Activated CD8-positive, alpha-beta memory T cell treated with anti-CD3 and anti-CD28 coated beads, Interleukin-2, amount 50 U/mL, for 24 hours (primary cell): ENCODE results near the gene TUBA4B.

ENCODE experiments used
- DNase-seq: peaks from one replicate; pipeline ENCODE4 v3.0.0-alpha.2; 2020; ENCODE audit errors: extremely low read depth

TUBA4B gene

DNA sequence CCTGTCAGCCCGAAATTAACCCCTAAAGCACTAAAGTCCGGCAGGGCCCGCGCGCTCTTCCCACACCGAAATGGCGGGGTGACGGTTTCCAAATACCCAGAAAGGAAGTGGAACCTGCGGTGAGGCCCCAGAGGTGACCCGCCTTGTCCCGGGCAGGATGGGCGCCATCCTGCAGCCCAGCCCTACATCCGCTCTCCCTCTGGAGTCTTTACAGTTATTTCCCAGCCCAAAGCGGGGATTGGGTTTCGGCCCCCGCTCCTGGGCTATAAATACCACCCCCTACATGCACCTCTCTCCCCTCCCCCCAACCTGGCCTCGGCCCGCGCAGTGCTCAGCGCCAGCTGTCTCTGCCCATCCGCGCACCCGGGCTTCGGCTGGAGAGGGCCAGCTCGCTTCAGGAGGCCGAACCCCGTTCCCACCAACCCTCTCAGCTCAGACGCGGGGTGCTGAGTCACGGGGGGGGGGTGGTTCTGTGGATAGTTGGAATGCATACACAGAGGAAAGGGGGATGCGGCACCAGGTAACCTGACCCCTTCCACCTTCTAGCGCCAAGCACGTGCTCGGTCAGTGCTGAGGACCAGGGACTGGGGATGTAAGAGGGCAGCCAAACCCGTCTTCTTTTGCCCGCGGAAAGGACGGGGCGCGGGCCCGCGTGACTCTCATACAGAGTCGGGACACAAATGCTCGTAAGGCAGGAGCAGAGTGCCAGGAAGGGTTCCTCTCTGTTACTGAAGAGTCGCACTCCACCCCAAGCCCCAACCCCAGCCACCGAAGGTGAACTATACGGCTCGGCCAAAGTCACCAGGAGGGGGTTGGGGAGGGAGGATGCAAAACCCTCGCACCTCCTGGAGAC is at the start of gene TUBA4B:
TUBA4B (plus strand) TSS at position 344 of the 853 bp plus-strand sequence; CDS start at position 509, 165 bp downstream.
- DNase-seq, result no peak

DNA sequence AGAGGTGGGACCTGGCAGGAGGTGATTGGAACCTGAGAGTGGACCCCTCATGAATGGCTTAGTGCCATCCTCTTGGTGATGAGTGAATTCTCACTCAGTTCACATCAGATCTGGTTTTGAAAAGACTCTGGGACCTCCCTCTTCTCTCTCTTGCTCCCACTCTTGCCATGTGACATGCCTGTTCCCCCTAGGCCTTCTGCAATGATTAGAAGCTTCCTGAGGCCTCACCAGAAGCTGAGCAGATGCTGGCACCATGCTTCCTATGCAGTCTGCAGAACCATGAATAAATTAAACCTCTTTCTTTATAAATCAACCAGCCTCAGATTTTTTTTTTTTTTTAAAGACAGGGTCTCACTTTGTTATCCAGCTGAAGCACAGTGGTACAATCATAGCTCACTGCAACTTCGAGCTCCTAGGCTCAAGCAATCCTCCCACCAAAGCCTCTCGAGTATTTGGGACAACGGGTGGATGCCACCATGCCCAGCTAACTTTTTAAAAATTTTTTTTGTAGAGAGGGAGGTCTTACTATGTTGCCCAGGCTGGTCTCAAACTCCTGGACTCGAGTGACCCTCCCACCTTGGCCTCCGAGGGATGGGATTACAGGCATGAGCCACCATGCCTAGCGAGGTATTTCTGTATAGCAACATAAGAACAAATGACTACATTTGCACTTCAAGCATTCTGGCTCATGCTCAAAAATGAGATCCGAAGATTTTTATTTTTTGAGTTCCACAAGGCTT is 48.4 kb upstream of the TUBA4B start:
- no peak for DNase-seq

DNA sequence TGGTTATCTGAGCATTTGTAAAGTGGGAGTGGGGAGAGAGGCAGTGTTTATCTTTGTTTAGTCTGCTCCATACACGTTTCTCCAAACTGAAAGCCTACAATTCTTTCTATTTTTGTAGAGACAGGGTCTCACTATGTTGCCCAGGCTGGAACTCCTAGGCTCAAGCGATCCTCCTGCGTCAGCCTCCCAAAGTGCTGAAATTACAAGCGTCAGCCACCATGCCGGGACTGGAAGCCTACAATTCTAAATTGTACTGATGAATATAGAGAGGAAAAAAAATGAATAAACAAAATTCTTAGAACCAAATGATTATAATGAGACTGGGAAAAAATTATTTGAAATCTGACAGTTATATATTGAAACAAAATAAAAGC is 47.9 kb upstream of the TUBA4B start:
- no peak for DNase-seq

DNA sequence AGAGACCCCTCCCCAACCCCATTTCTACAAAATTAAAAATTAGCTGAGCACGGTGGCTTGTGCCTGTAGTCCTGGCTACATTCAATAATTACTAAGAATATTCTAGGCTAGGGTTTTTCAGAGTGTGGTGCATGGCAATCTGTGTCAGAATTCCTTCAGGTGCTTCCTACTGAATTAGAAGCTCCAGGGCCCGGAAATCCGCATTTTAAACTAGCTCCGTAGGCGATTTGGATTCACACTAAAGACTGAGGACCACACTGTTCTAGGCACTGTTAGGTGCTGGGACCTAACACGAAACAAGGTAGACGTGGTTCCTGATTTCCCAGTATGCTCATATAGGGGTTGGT is 47.1 kb upstream of the TUBA4B start:
- no peak for DNase-seq

DNA sequence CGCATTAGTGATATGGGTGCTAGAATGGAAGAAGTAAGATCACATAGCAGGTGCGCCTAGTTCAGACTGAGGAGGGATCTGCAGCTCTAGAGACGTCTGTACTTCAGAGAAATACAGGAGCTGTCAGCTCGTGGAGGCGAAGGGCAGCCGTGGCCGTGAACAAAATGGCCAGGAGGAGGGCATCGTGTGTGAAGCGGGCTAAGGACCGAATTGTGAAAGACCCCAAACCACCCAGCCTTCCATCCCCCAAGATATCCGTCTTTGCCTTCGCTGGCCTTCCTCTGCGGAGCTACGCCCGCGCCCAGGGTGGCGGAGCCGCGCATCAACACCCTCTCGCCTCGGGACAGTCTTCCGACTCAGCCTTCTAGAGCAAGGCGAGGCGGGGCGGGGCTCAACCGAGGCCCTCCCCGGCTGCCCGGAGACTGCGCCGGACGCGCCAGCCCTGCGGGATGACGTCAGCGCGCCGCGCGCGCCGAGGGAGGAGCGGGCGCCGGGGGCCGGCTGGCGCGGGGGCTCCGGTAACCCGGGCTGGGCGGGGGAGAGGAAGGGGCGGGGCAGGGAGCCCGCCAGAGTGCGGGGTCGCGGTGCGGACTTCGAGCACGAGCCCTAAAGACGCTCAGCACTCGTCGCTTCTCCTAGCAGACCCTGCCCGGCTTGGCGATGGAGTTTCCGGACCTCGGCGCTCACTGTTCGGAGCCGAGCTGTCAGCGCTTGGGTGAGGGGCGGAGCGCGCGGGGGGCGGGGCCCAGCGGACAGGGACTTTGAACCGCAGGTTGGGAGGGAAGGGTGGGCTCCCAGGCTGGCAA is 46.5 kb upstream of the TUBA4B start, which contains the start of gene ZFAND2B:
ZFAND2B (plus strand) TSS at position 455 of the 806 bp plus-strand sequence; CDS start at position 661, 206 bp downstream.
- DNase-seq, result peak; percentile 75

DNA sequence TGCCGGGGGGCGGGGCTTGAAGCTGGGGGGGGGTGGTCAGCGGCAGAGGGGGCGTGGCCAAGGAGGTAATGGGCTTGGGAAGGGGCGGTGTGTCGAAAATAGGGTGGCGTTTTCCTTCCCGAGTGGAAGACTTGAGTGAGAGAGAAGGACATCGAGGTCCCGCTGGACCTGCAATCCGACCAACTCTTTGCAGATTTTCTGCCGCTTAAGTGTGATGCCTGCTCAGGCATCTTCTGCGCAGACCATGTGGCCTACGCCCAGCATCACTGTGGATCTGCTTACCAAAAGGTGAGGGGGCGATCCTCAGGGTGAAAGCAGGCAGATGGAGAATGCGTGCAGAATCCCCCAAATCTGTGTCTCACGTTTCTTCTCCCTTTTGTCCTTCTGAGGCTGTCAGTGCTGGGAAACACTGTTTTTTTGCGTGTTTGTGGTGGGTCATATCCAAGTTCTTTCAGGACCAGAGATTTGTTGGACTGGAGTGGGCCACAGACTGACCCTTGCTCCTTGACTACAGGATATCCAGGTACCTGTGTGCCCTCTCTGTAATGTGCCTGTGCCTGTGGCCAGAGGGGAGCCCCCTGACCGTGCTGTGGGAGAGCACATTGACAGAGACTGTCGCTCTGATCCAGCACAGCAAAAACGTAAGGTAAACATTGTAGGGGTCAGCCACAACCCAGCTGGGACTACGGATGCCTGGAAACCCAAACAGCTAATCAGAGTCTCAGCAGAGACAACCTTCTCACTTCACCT is 45.7 kb upstream of the TUBA4B start:
- DNase-seq, result no peak

DNA sequence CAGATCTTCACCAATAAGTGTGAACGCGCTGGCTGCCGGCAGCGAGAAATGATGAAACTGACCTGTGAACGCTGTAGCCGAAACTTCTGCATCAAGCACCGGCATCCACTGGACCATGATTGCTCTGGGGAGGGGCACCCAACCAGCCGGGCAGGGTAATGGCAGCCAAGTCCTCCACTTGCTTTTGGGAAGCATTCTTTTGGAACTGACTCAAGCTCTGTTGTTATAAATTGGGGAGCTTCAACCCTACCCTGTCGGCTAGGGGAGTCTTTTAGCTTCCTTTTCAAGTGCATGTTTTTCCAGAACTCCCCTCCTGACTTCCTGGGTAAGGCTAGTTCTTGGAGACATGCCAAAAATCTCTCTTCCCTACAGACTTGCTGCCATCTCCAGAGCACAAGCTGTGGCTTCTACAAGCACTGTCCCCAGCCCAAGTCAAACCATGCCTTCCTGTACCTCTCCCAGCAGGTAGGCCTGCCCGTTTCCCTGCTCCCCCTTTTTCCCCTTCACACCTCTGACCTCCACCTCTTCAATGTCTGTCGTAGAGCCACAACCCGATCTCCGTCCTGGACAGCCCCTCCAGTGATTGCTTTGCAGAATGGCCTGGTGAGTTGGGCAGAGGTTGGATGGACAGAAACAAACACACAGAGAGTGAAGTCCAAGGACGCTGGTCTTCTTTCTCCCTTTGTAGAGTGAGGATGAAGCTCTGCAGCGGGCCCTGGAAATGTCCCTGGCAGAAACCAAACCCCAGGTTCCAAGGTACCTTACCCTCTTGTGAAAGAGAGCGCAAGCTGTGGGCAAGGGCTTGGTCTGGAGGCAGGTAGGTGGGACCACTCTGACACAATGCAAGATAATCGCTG is 44.9 kb upstream of the TUBA4B start:
- no peak for DNase-seq

DNA sequence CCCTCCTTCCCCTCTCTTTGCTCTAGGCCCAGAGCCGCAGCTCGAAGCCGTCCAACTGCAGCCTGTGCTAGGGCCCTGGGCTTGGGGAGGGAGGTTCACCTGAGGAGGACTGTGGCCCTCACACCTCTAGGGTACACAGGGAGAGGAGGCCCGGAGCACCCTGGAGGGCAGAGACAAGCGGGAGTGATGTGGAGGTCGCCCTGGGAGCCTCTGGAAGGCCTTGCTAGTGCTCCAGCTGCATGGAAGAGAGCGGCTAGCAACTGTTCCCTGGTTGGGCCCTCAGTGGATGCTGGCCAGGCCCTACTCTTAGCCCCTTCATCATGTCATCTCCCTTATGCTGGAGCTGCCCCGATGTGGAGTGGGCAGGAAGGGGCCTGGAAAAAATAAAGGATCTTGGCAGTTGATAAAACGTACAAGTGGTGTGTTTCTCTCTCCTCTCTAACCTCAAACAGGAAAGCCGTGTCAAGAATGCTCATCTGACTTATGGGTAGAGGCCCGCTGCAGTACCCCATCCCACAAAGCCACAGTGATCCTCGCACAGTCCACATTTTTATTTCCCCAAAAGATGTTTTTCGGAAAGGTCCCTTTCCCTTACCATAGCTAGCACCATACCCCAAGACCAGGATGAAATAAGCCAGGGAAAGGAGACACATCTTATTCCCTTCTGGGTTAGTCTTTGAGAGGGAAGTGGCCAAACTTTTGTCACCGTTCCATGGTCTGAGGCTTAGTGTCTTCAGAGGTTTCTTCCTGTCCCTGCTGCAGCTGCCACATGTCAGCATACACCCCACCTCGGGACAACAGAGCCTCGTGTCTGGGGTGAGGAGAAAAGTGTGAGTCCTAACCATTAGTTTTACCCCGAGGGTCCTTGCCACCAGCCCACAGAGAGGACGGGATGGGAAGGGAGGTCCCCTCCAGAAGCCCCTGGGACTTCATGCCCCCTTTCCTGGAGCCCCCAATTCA is 43.5 kb upstream of the TUBA4B start:
- DNase-seq, result no peak

DNA sequence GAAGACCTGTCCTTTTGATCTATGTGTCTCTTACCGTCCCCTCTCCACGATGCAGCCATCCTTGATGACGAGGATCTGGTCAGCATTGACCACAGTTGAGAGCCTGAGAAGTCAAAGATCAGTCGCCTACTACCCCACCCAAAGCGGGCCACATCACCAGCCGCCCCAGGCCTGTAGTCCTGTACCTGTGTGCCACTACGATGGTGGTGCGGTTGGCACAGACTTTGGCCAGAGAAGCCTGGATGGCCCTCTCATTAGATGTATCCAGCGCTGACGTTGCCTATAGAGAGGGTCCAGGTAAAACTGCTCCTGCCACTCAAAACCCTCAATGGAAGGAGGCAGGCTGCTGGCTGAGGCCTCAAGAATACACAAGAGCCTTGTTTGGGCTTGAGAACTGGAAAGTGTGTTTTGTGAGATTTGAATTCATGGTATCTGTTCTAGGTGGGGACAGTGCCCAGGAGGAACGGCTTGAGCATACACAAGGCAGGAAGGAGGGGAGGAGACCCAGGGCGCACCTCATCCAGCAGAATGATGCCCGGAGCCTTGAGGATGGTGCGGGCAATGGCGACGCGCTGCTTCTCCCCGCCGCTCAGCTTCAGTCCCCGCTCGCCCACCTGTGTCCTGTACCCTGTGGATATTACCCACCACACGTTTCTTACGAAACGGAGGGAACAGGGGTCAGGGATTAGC is 42.7 kb upstream of the TUBA4B start:
- DNase-seq, result no peak

DNA sequence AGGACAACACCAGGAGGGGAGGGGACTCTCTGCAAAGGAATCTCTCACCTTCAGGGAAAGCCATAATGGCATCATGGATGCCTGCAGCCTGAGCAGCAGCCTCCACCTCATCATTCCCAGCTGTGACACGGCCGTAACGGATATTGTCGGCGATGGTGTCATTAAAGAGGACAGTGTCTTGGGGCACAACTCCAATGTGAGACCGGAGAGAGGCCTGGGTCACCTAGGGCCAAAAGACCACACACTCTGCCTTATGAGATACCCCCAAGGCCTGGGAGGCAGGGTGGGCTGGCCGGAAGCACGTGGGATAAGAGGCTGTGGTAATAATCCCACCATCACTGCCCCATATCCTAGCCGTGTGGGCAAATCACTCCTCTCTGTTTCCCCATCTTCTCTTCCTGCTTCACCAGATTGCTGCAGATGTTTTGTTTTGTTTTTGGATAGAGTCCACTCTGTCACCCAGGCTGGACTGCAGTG is 42.1 kb upstream of the TUBA4B start:
- DNase-seq, result no peak

DNA sequence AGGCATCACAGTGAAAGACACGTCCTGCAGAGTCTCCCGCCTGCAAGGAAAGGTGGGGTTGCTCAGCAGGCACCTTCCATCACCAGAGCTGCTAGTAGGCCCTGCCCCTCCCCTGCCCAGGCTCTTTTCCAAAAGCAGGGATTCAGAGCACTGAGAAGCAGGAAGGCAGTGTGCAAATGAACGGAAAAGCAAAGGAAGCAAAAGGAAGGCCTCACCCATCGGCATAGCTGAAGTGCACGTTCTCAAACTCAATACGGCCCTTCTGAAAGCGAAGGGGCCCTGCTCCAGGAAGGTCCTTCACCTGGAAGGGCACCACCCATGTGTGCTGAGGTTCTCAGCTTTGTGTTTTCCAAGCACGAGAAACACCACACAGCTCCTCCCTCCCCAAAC is 40.0 kb upstream of the TUBA4B start:
- DNase-seq, result no peak

DNA sequence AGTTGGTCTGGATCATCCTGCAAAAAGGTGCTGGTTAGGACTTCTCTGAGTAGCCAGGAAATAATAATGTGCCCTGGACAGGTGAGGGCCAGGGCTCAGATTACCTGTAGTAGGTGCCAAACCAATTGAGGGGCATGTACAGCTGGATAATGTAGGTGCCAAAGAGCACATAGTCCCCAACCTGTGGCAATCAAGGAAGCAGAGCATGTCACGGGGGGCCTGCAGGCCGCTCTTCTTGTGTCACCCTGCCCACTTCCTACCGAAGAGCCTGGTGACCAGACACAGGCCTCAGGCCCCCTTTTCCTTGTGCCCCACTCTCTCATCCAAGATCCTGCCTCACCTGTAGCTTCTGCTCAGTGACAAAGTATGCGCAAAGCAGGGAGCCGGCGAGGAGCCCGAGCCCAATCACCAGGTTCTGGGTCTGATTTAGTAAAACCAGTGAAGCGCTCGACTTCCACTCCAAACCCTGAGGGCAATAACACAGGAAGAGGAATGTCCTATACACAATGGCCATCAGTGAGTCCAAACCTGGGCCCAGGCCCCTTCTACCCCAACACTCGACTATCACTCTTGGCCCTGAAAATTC is 39.5 kb upstream of the TUBA4B start:
- no peak for DNase-seq

DNA sequence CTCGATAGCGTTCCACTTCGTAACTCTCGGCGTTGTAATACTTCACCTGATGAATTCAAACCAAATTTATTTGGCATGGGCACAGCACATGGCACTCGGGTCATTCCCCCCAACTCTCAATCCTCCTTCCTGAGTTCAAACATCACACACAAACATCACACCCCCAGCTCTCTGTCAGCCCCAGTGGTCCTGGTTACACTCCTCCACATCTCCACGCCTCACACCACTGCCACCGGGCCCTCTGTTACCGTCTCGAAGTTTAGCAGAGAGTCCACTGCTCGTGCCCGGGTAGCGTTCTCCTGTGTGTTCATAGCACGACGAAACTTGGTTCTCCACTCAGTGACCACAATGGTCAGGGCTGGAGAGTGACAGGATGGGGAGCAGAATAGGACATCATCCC is 38.9 kb upstream of the TUBA4B start:
- DNase-seq, result no peak

DNA sequence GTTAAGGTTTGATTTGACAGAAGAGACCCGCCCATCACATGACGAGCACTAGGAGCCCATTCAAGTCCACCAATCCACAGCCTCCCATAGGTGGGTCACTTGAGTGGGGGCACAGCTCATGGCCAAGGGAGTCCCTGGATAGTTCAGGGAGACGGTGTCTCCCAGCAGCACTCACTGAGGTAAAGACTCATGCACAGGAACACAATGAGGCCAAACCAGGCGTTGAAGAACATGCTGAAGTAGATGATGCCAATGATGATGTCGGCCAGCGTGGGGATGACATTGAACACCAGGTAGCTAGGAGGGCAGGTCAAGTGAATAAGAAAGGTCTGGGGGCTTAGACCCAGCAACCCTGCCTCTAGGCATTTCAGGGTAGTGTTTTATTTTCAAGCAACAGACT is 38.3 kb upstream of the TUBA4B start:
- no peak for DNase-seq

DNA sequence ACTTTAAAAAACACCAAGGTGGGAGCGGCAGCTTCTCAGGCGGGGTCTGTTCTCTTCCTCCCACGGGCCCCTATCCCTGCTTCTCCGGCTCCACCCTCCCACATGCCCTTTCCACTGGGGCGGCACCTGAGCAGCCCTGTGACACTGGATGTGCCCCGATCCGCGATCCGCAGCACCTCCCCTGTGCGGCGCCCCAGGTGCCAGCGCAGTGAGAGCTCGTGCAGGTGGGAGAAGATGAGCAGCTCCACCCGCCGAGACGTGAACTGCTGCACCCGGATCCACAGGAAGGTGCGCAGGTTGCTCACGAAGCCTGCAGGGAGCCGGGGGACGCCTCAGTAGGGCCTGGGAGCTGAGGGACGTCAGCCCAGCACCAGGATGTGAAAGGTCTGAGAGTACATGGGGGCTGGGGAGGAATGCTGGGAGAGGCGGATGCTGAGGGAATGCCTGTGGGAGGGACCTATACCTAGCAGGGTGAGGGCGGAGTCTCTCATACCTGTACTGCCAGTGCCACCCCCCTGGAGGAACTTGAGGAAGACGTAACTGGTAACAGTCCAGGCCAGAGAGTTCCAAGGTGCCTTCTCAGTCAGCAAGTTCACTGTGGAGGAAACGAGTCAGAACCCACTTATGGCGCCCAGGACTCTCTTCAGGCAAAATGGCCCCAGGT is 37.0 kb upstream of the TUBA4B start:
- DNase-seq, result no peak

DNA sequence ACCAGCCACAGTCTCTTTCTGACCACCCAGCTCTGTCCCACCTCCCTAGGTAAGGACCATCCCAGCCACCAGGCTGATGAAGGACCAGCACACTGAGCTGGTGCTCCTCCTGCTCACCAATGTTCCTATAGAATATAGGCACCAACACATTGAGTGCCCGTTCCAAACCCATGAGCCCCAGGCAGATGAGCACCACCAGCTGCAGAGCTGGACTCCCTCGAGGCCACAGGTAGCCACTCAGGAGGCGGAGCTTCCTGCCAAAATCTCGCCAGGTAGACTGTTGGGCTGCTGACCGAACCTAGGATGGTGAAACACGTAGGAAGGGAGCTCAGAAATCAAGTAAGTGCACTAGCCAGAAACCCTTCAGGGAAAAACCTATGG is 36.5 kb upstream of the TUBA4B start:
- DNase-seq, result no peak

DNA sequence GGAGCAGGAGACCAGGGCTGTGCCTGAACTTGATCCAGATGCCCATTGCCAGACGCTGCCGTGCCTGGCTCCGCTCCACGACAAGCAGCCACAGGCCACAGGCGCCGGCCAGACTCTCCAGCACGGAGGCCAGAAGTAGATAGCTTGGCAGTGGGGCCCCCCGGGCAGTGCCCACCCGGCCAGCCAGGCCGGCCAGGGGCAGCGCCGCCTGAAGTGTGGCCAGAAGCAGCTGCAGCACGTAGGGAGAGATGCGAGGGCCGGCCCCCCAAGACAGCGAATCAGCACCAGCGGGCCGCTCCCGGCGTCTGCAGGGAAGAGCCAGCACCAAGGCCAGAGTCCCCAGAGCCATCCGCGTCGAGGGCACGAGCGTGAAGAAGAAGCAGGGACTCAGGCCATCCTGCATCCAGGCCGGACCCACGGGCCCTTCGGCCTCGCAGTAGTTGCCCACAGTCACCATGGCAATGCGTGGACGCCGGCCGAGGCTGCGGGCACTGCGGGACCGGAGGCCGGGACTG is 34.8 kb upstream of the TUBA4B start:
- no peak for DNase-seq
